Activated CD4-positive, CD25-positive, alpha-beta regulatory T cell treated with anti-CD3 and anti-CD28 coated beads, Interleukin-2, amount 50 U/mL, for 24 hours (primary cell): Measurements from ENCODE around the gene IKBIP.

Experiments
- ATAC-seq, 2 donors: fragments of 150-1000 bp; cut with Tn5 transposase; one replicate each; pipeline ENCODE4 v1.10.0; 2021; ENCODE audit warnings: mild to moderate bottlenecking in 1 of 2, moderate library complexity in 1 of 2

IKBIP gene

GRCh38 chr12:98575013-98575412, 69.6 kb downstream of the IKBIP start:
- no peak for ATAC-seq
